Measurements from ENCODE around the gene SNX8. TPM values are rescaled to one million over a fixed set of nuclear protein-coding genes. Genes with fewer than 3 reads are reported as not detected.

The SNX8 gene
- total and polyA plus RNA-seq, 2 of the 8 experiments (the other 6 are each of a cell fraction or from before 2014, with no cell fraction given): 46.2 to 70.8 TPM

DNA sequence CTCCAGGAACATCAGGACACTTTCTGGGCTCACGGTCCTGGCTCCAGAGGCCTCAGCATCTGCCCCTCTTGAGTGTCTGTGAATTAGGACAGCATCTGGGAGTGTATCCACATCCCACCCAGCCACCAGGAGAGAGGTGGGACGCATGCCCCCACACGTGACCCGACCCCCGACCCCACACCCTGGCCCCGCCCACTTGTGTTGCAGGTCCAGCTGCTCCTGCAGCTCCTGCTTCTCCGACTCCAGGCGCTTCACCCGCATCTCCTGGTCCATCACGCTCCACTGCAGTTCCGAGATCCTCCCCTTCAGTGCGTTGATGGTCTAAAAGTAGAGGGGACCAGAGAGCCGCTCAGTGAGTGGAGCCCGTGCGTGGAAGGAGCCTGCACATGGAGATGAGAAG is 95.1 kb downstream of the SNX8 start (continued):
- TF ChIP-seq, protein P1, sequence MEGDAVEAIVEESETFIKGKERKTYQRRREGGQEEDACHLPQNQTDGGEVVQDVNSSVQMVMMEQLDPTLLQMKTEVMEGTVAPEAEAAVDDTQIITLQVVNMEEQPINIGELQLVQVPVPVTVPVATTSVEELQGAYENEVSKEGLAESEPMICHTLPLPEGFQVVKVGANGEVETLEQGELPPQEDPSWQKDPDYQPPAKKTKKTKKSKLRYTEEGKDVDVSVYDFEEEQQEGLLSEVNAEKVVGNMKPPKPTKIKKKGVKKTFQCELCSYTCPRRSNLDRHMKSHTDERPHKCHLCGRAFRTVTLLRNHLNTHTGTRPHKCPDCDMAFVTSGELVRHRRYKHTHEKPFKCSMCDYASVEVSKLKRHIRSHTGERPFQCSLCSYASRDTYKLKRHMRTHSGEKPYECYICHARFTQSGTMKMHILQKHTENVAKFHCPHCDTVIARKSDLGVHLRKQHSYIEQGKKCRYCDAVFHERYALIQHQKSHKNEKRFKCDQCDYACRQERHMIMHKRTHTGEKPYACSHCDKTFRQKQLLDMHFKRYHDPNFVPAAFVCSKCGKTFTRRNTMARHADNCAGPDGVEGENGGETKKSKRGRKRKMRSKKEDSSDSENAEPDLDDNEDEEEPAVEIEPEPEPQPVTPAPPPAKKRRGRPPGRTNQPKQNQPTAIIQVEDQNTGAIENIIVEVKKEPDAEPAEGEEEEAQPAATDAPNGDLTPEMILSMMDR (IDR thresholded peaks at IDR 0.05; ENCODE audit: control extremely low read depth in 1 of 3, insufficient read depth in 1 of 3, low read depth in 1 of 3, low read length in 3 of 3): no peak
